AG09319 (cell line): Measurements from ENCODE around the gene CD3G.
"Not testable (repeated sequence)": the region's sequence is repeated elsewhere in the genome, so short reads cannot be mapped to it uniquely, and the experiment has no call there.

Experiments
- DNase-seq: peaks from one replicate; pipeline ENCODE4 v3.0.0-alpha.2; 2010; ENCODE audit warnings: low read depth; ENCODE audit errors: extremely low read depth
- CTCF ChIP-seq: IDR thresholded peaks from 2 replicates; pipeline ENCODE4 v1.5.1; 2011; ENCODE audit warnings: low read depth, mild to moderate bottlenecking, inconsistent platforms, low read length, moderate library complexity

Gene CD3G

GRCh38 chr11:118306556-118306955, 37.6 kb upstream of the CD3G start:
- no peak for TF ChIP-seq CTCF
- DNase-seq: no peak

- DNase-seq: not testable (repeated sequence)
Observed at GRCh38 chr11:118308995-118309528, 35.1 kb upstream of the CD3G start.

- DNase-seq: no peak
- TF ChIP-seq CTCF: no peak
Observed at GRCh38 chr11:118310271-118310670, 33.9 kb upstream of the CD3G start.

- no peak for TF ChIP-seq CTCF
- no peak for DNase-seq
Observed at GRCh38 chr11:118310781-118311485, 33.2 kb upstream of the CD3G start.

- no peak for DNase-seq
- TF ChIP-seq CTCF: no peak
Observed at GRCh38 chr11:118311518-118311917, 32.6 kb upstream of the CD3G start.

GRCh38 chr11:118312328-118312727, 31.8 kb upstream of the CD3G start:
- TF ChIP-seq CTCF: no peak
- DNase-seq: no peak

- no peak for DNase-seq
- no peak for TF ChIP-seq CTCF
Observed at GRCh38 chr11:118313242-118313641, 30.9 kb upstream of the CD3G start.

- no peak for TF ChIP-seq CTCF
- no peak for DNase-seq
Observed at GRCh38 chr11:118314988-118315411, 29.1 kb upstream of the CD3G start.
